ENCODE measurements around the gene FAF1.
"Not testable (repeated sequence)": the region's sequence is repeated elsewhere in the genome, so short reads cannot be mapped to it uniquely, and the experiment has no call there.

The FAF1 gene

DNA sequence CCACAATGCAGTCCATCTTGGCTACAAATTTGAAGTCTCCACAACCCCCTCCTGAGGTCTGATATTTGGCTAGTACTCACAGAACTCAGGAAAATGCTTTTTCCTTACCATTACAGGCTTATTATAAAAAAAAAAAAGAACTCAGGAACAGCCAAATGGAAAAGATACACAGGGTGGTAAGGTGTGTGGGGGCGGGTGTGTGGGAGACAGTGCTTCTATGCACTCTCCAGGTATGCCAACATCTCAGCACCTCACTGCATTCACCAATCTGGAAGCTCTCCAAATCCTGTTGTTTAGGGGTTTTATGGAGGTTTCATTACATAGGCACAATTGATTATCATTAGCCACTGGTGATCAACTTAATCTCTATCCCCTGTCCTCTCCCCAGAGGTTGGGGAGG, 126.9 kb downstream of the FAF1 start:
- no peak for DNase-seq

DNA sequence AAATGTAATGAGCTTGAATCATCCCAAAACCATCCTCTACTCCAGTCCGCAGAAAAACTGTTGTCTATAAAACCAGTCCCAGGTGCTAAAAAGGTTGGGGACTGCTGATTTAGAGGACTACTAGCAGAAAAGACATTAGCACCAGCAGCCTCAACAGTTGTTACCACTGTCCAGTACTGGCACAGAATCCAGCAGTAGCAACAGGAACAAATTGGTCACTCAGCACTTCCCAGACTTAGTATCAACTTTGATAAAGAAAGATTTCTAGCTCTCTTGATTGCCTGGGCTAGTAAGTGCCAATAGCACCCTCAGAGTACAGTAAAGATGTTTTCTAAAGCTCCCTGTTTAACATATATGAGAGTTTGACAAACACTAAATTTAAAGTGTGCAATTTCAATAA, 127.9 kb downstream of the FAF1 start:
- DNase-seq: no peak

DNA sequence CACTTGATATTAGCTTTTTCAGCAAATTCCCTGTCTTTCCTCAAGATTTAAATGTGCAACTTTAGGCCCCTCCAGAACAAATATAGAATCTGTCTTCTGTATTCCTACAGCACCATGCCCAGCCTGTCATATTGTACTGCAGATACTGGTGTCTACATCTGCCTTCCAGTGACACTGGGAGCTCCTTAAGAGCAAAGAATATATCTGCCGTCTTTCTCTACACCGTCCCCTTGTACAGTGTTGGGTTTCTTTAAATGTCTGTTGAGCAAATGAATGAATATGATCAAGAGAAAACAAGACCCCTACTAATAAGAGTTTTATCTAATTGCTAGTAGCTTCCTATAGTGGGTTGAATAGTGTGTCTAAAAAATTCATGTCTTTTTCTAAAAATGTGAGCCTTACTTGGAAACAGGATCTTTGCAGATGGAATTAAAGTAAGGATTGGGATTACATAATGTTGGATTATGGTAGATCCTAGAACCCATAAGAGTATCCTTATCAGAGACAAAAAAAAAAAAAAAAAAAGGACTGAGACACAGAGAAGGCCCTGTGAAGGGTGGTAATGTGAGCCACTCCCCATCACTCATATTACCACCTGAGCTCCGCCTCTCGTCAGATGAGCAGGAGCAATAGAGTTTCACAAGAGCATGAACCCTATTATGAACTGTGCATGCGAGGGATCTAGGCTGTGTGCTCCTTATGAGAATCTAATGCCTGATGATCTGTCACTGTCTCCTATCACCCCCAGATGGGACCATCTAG, 128.6 kb downstream of the FAF1 start:
- no peak for DNase-seq

DNA sequence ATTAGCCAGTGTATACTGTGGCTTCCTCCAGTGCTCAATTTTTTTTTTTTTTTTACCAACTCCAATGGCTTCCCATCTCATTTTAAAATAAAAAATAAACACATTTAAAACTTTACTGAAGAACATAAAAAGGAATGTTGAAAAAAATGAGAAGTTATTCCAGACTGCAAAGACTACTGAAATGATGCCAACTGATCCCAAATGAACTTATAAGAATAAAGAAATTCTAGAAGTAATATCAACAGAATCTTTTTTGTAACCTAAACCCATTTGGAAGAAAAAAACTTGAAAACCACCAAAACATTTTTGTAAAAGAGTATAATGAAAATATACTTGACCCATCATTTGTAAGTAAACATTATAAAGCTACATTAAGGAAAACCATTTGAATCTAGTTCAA, 129.4 kb downstream of the FAF1 start:
- no peak for DNase-seq

GRCh38 chr1:50829014-50829958, 130.8 kb downstream of the FAF1 start:
- no peak for DNase-seq

GRCh38 chr1:50827546-50827945, 132.5 kb downstream of the FAF1 start:
- no peak for DNase-seq

GRCh38 chr1:50826792-50827191, 133.3 kb downstream of the FAF1 start:
- not testable (repeated sequence) for DNase-seq

GRCh38 chr1:50822035-50822776, 137.9 kb downstream of the FAF1 start:
- no peak for DNase-seq

DNA sequence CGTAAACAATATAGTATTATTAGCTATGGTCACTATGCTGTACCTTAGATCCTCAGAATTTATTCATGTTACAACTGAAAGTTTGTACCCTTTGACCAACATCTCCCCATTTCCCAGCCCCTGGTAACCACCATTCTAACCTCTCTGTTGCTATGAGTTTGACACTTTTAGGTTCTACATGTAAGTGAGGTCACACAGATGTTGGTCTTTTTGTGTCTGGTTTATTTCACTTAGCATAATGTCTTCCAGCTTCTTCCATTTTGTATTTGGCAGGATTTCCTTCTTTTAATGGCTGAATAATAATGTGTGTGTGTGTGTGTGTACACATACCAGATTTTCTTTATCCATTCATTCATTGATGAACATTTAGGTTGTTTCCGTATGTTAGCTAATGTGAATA, 139.5 kb downstream of the FAF1 start:
- DNase-seq: no peak

DNA sequence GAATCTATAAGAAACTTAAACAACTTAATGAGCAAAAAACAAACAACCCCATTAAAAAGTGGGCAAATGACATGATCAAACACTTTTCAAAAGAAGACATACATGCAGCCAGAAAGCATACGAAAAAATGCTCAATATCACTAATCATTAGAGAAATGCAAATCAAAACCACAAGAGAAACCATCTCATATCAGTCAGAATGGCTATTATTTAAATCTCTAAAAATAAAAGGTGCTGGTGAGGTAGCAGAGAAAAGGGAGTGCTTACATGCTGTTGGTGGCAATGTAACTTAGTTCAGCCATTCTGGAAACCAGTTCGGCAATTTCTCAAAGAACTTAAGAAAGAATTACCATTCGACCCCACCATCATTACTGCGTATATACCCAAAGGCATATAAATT, 147.7 kb downstream of the FAF1 start:
- DNase-seq: no peak

DNA sequence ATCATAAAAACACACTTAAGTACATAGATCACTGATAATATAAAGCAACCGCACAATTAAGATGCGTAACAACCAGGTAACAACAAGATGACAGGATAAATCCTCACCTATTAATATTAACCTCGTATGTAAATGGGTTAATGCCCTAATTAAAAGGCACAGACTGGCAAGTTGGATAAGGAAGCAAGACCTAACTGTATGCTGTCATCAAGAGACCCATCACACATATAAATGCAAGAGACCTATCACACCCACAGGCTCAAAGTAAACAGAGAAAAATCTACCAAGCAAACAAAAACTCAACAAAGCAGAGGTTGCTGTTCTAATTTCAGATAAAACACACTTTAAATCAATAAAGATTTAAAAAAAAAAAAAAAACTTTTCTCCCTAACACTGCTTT, 151.8 kb downstream of the FAF1 start:
- DNase-seq: no peak

GRCh38 chr1:50796272-50796671, 163.8 kb downstream of the FAF1 start:
- DNase-seq: no peak

GRCh38 chr1:50793521-50793920, 166.5 kb downstream of the FAF1 start:
- DNase-seq: no peak

- no peak for DNase-seq
These were observed 172.8 kb downstream of the FAF1 start for GRCh38 chr1:50787266-50787665.

GRCh38 chr1:50783286-50783685, 176.8 kb downstream of the FAF1 start:
- no peak for DNase-seq

- DNase-seq: no peak
These were observed 179.3 kb downstream of the FAF1 start for GRCh38 chr1:50780797-50781196.

DNA sequence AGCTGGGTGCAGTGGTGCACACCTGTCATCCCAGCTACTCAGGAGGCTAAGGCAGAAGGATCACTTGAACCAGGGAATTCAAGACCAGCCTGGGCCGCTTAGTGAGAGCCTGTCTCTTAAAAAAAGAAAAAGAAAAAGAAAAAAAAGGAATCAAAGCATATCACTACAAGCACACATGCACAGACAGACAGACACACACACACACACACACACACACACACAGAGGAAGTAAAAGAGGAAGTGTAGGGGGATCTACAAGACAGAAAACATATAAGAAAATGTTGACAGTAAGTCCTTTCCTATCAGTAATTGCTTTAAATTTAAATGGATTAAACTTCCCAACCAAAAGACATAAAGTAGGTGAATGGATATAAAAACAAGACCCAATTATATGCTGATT, 180.3 kb downstream of the FAF1 start:
- no peak for DNase-seq

DNA sequence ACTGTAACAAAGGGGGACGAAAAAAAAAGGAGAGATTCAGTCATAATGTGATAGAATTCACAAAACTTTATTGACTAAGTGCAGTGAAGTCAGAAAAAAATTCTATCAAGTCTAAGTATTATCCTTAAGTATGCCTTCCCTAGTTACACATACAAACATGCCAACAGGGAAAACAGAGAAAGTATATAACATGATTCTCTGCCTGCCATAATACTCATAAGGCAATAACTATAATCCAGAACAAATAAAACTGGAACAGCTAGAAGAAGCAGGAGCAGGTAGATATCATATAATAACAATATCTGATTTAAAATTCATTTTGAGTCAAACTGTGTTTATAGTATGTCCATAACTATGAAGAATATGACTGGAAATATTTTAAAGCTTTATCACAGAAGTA, 184.3 kb downstream of the FAF1 start:
- DNase-seq: no peak

DNA sequence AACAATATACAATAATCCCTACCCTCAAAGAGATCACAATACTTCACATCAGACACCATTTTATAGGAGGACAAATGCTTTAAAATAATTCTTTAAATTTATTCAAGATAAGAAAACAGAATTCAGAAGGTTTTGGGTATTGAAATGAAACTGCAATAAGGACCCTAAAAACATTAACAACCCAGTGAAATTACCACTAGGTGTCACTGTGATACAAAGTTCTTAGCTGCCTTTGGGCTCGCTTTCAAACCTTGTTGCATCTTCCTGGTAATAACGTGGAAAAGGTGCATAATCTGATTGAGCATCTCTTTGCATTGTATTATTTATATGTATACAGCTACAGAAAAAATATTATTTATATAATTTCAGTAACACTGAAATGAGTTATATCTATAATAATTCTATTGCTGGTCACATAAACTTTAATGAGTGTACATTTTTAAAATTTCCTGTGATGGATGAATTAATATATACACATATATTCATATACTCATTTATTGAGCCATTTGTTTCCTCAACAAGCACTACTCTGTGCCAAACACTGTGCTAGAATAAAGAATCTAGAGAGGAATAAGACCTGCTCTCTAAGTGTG, 185.2 kb downstream of the FAF1 start:
- no peak for DNase-seq

- DNase-seq: no peak
These were observed 193.4 kb downstream of the FAF1 start for GRCh38 chr1:50766688-50767087.

DNA sequence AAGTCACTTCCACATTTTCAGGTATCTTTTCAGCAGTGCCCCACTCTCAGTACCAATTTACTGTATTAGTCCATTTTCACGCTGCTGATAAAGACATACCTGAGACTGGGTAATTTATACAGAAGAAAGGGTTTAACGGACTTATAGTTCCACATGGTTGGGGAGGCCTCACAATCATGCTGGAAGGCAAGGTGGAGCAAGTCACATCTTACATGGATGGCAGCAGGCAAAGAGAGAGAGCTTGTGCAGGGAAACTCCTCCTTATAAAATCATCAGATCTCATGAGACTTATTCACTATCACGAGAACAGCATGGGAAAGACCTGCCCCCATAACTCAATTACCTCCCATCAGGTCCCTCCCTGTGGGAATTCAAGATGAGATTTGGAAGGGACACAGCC, 203.5 kb downstream of the FAF1 start:
- not testable (repeated sequence) for DNase-seq

- not testable (repeated sequence) for DNase-seq
These were observed 205.3 kb downstream of the FAF1 start for GRCh38 chr1:50754764-50755163.

- no peak for DNase-seq
These were observed 209.9 kb downstream of the FAF1 start for GRCh38 chr1:50750021-50750619.
